Ovary (tissue), 3 donors: ENCODE results near the gene C12orf76.

Experiments used
- CTCF ChIP-seq, 3 donors: fragments of 450-650 bp in 2 of 3; fragments of 200-600 bp in 1 of 3; IDR thresholded peaks; one replicate each; pipeline versions ENCODE4 v1.5.1 to v1.8.0; 2016 to 2022; ENCODE audit warnings: antibody characterized with exemption in 3 of 3, mild to moderate bottlenecking in 1 of 3
- EP300 ChIP-seq: sonication (generic); formaldehyde crosslinking; IDR thresholded peaks from one replicate; pipeline ENCODE4 v1.6.1; 2017; ENCODE audit warnings: antibody characterized with exemption
- POLR2A ChIP-seq: fragments of 450-650 bp; IDR thresholded peaks from one replicate; pipeline ENCODE4 v1.6.1; 2017; ENCODE audit warnings: antibody characterized with exemption, mild to moderate bottlenecking, moderate library complexity
- donor health status: DM: no; HTN: no; CAD: no.

GRCh38 chr12:110010853-110011723 lies 37.2 kb downstream of the C12orf76 start:
- TF ChIP-seq POLR2A, result no peak
- TF ChIP-seq CTCF (IDR thresholded peaks at IDR 0.05), result no peak
- no peak for TF ChIP-seq EP300
